SK-N-MC (cell line): ENCODE results near the gene OOSP1.
"Not testable (repeated sequence)": the region's sequence is repeated elsewhere in the genome, so short reads cannot be mapped to it uniquely, and the experiment has no call there.

Experiments
- DNase-seq: peaks from one replicate; pipeline ENCODE4 v3.0.0-alpha.2; 2011; ENCODE audit warnings: low read depth, low spot score
- H3K27ac ChIP-seq: fragments of 200-600 bp; sonication (generic); 2 replicates; pipeline ENCODE4 v1.5.1; 2016; ENCODE audit warnings: mixed run types
- H3K36me3 ChIP-seq: fragments of 200-600 bp; sonication (generic); 2 replicates; pipeline ENCODE4 v1.6.1; 2017; ENCODE audit warnings: antibody characterized with exemption, low read length, mixed read lengths; ENCODE audit not compliant: insufficient read depth
- H3K4me3 ChIP-seq: fragments of 200-600 bp; sonication (generic); 2 replicates; pipeline ENCODE4 v1.5.1; 2016
- H3K9ac ChIP-seq: fragments of 200-600 bp; sonication (generic); 2 replicates; pipeline ENCODE4 v1.8.0; 2017; ENCODE audit warnings: mixed run types, mixed read lengths; ENCODE audit not compliant: insufficient read length
- H3K9me3 ChIP-seq: fragments of 200-600 bp; sonication (generic); 2 replicates; pipeline ENCODE4 v1.6.1; 2017; ENCODE audit warnings: low read depth, mild to moderate bottlenecking, antibody characterized with exemption, low read length, moderate library complexity, mixed read lengths
- EZH2 ChIP-seq: fragments of 200-600 bp; sonication (generic); IDR thresholded peaks from one replicate; pipeline ENCODE4 v1.6.1; 2017; ENCODE audit warnings: antibody characterized with exemption
- FOXP2 ChIP-seq: optimal IDR thresholded peaks from 2 replicates; pipeline ENCODE3; 2011; ENCODE audit warnings: mild to moderate bottlenecking, moderate library complexity; ENCODE audit not compliant: insufficient read depth; ENCODE audit errors: extremely low read length, control extremely low read depth
- POLR2AphosphoS5 ChIP-seq: IDR thresholded peaks from 2 replicates; pipeline ENCODE4 v1.6.1; 2012; ENCODE audit warnings: mild to moderate bottlenecking, low read depth, low read length, borderline replicate concordance

Gene OOSP1

GRCh38 chr11:59938132-59938531, at the start of gene OOSP1:
Gene OOSP1 (plus strand): TSS chr11:59938432. CDS start chr11:59938455, 23 bp downstream.
- no peak for DNase-seq
- no peak for TF ChIP-seq POLR2AphosphoS5
- no peak for TF ChIP-seq FOXP2
- no peak for TF ChIP-seq EZH2
- Histone ChIP-seq H3K9ac (no peak within 1 kb of the TSS), H3K9me3 (no peaks in the 10 kb centered on the region), H3K4me3 (no peak within 1 kb of the TSS), H3K27ac (no peak within 1 kb of the TSS), H3K36me3 (no peaks in the 10 kb centered on the region)

- no peaks in the 10 kb centered on the region for H3K9me3 ChIP-seq
- no peak for DNase-seq
- no peak overlapping the region for H3K4me3 ChIP-seq
- no peaks in the 10 kb centered on the region for H3K36me3 ChIP-seq
- TF ChIP-seq FOXP2 (no peak), POLR2AphosphoS5 (no peak), EZH2 (no peak)
- no peak overlapping the region for H3K9ac ChIP-seq
- H3K27ac ChIP-seq = no peak overlapping the region
Measured at GRCh38 chr11:59891781-59892181, 46.5 kb upstream of the OOSP1 start.

- Histone ChIP-seq H3K4me3 (no peak overlapping the region), H3K36me3 (no peaks in the 10 kb centered on the region), H3K9me3 (no peaks in the 10 kb centered on the region), H3K9ac (no peak overlapping the region), H3K27ac (no peak overlapping the region)
- no peak for TF ChIP-seq POLR2AphosphoS5
- no peak for TF ChIP-seq FOXP2
- TF ChIP-seq EZH2 = no peak
- no peak for DNase-seq
Measured at GRCh38 chr11:59894616-59895015, 43.6 kb upstream of the OOSP1 start.

- Histone ChIP-seq H3K9ac (no peak overlapping the region), H3K27ac (no peak overlapping the region), H3K4me3 (no peak overlapping the region), H3K9me3 (no peaks in the 10 kb centered on the region), H3K36me3 (no peaks in the 10 kb centered on the region)
- DNase-seq = no peak
- TF ChIP-seq FOXP2 = no peak
- no peak for TF ChIP-seq EZH2
- TF ChIP-seq POLR2AphosphoS5 = no peak
Measured at GRCh38 chr11:59898046-59898445, 40.2 kb upstream of the OOSP1 start.

- no peak for DNase-seq
- Histone ChIP-seq H3K9me3 (no peaks in the 10 kb centered on the region), H3K36me3 (no peaks in the 10 kb centered on the region), H3K27ac (no peak overlapping the region), H3K9ac (no peak overlapping the region), H3K4me3 (no peak overlapping the region)
- TF ChIP-seq FOXP2 = no peak
- TF ChIP-seq POLR2AphosphoS5 = no peak
- TF ChIP-seq EZH2 = no peak
Measured at GRCh38 chr11:59898650-59899049, 39.6 kb upstream of the OOSP1 start.

GRCh38 chr11:59899532-59899931, 38.7 kb upstream of the OOSP1 start:
- no peak overlapping the region for H3K27ac ChIP-seq
- DNase-seq = no peak
- no peak overlapping the region for H3K9ac ChIP-seq
- H3K9me3 ChIP-seq = no peaks in the 10 kb centered on the region
- H3K36me3 ChIP-seq = no peaks in the 10 kb centered on the region
- TF ChIP-seq POLR2AphosphoS5 (no peak), EZH2 (no peak), FOXP2 (no peak)
- H3K4me3 ChIP-seq = no peak overlapping the region

GRCh38 chr11:59900366-59901126, 37.7 kb upstream of the OOSP1 start:
- Histone ChIP-seq H3K27ac (no peak overlapping the region), H3K36me3 (no peaks in the 10 kb centered on the region), H3K9ac (no peak overlapping the region), H3K4me3 (no peak overlapping the region), H3K9me3 (no peaks in the 10 kb centered on the region)
- TF ChIP-seq FOXP2 (no peak), POLR2AphosphoS5 (no peak), EZH2 (no peak)
- DNase-seq = no peak

- Histone ChIP-seq H3K36me3 (no peaks in the 10 kb centered on the region), H3K9ac (no peak overlapping the region), H3K27ac (no peak overlapping the region), H3K9me3 (no peaks in the 10 kb centered on the region), H3K4me3 (no peak overlapping the region)
- no peak for DNase-seq
- no peak for TF ChIP-seq POLR2AphosphoS5
Measured at GRCh38 chr11:59901306-59901705, 36.9 kb upstream of the OOSP1 start.

- H3K4me3 ChIP-seq, H3K9ac ChIP-seq, H3K9me3 ChIP-seq, H3K27ac ChIP-seq, DNase-seq, H3K36me3 ChIP-seq: not testable (repeated sequence)
Measured at GRCh38 chr11:59903569-59903968, 34.7 kb upstream of the OOSP1 start.

- H3K27ac ChIP-seq = no peak overlapping the region
- H3K9me3 ChIP-seq = no peaks in the 10 kb centered on the region
- TF ChIP-seq EZH2 = no peak
- no peak for TF ChIP-seq FOXP2
- TF ChIP-seq POLR2AphosphoS5 = no peak
- no peaks in the 10 kb centered on the region for H3K36me3 ChIP-seq
- DNase-seq = no peak
- no peak overlapping the region for H3K4me3 ChIP-seq
- H3K9ac ChIP-seq = no peak overlapping the region
Measured at GRCh38 chr11:59918480-59918879, 19.8 kb upstream of the OOSP1 start.
